Right forelimb (tissue), 1 donor: ENCODE measurements around the gene PHF19.
A peak's percentile ranks its signal among the peaks of the same experiment; 100 is the strongest.

Source experiments
- DNase-seq: peaks from one replicate; pipeline ENCODE4 v3.0.0-alpha.2; 2018

Gene PHF19

GRCh38 chr9:120891884-120892747 lies 15.1 kb upstream of the PHF19 start:
- DNase-seq, result no peak

- no peak for DNase-seq
Observed at GRCh38 chr9:120891245-120891883, 14.4 kb upstream of the PHF19 start.

GRCh38 chr9:120890320-120891244 lies 13.6 kb upstream of the PHF19 start:
- DNase-seq, result no peak

DNA sequence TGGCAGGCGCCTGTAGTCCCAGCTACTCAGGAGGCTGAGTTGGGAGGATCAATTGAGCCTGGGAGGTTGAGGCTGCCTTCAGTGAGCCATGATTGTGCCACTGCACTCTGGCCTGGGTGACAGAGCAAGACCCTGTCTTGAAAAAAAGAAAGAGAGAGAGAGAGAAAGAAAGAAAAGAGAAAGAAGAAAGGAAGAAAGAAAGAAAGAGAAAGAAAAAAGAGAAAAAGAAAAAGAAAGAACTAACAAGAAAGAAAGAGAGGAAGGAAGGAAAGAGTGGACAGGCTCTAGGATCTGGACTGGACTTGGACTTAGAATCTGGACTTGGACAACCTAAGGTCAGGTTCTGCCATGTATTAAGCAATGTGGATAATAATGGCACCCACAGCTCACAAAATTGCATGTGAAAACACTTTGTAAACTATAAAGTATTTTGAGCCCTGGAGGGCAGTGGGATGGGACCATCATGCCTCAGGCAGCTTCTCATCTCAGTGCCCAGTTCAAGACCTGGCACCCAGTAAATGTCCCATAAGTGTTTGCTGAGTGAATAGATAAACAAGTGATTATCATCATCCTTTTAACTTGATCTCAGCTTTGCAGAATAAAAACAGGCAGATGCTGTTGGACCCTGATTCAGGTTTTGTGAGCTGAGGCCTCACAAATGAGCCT lies 12.8 kb upstream of the PHF19 start:
- DNase-seq, result no peak

DNA sequence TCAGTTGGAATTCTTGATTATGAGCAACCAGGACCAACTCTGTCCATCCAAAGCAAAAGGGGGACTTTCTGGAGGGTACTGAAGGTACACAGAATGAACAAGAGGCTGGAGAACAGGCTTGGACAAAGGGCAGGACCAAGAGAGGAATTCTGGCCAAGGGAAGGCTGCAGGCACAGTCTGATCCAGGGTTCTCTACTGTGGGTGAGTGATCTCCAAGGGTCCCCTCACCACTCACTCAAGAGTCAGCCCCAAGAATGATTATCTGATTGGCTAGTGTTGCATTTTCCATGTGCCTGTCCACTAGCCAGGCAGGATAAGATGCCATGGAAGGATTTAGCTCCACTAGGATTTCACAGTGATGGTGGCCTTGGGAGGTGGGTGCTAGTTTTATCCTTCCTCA lies 11.6 kb upstream of the PHF19 start:
- no peak for DNase-seq

DNA sequence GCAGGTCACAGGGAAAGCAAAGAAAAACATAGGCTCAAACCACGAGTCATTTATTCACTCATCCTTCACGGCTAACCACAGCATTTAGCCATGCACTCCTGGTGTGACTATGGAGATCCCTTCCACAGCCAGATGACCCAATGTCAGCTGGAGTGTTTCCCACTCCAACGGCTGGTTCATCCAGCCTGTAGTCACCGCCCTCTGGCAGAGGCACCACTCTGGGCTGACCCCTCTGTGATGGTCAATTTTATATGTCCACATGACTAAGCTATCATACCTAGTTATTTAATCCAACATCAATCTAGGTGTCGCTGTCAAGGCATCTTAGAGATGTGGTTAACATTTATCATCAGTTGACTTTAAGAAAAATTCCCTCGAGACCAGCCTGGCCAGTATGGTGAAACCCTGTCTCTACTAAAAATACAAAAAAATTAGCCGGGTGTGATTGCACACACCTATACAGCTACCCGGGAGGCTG lies 9.5 kb upstream of the PHF19 start:
- DNase-seq, result no peak

GRCh38 chr9:120885958-120886357 lies 9.0 kb upstream of the PHF19 start:
- DNase-seq, result peak; percentile 54

GRCh38 chr9:120885457-120885856 lies 8.5 kb upstream of the PHF19 start:
- DNase-seq, result no peak

GRCh38 chr9:120883608-120883996 lies 6.6 kb upstream of the PHF19 start:
- no peak for DNase-seq

GRCh38 chr9:120882935-120883607 lies 6.1 kb upstream of the PHF19 start:
- no peak for DNase-seq

DNA sequence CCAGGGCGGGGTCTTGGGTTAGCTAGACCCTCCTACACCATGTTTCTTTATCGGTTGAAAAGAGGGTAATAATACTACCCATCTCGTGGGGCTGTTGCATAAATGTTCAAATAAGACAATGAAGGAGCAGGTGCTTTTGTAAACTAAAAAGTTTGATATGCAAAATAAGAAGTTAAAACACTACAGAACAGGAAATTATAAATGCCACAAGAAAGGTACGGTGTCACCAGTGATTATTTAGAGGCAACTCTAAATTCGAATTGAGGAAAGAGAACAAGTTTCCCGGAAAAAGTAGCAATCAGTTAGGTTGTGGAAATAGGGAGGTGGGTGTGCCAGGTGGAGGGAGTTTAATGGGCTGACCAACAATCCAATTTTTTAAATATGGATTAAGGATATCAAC lies 2.5 kb upstream of the PHF19 start:
- DNase-seq, result no peak

- DNase-seq, result no peak
Observed at GRCh38 chr9:120878188-120879130, 1.5 kb upstream of the PHF19 start.

DNA sequence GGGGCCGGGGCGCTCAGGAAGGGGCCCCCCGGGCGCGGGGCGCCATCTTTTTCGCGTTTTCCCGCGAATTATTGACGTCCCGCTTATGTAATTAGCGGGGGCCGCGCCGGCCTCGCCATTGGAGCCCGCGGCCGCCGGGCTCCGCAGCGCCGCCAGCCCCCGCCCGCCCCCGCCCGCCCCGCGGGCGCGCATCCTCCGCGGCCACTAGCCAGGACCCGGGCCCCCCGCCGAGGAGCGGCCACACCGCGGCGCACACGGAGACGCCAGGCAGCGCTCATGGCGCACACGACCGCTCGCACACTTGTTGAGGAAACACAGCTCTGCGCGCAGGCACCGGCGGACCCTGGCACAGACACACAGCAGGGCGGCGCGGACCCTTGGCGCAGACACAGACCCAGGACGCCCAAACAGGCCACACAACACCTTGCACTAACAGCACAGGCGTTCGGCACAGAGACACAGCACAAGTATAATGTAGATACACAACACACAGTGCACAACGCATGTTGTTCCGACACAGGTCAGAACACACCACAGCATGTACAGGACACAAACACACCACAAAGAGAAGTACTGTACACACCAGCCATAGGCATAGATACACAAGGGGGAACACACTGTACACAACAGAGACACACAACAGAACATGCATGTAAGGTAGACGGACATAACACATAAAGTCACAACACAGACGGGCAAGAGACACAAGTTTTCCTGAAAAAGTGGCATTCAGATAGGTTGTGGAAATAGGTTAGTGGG lies 467 bp upstream of the PHF19 start:
- peak; percentile 83 for DNase-seq

DNA sequence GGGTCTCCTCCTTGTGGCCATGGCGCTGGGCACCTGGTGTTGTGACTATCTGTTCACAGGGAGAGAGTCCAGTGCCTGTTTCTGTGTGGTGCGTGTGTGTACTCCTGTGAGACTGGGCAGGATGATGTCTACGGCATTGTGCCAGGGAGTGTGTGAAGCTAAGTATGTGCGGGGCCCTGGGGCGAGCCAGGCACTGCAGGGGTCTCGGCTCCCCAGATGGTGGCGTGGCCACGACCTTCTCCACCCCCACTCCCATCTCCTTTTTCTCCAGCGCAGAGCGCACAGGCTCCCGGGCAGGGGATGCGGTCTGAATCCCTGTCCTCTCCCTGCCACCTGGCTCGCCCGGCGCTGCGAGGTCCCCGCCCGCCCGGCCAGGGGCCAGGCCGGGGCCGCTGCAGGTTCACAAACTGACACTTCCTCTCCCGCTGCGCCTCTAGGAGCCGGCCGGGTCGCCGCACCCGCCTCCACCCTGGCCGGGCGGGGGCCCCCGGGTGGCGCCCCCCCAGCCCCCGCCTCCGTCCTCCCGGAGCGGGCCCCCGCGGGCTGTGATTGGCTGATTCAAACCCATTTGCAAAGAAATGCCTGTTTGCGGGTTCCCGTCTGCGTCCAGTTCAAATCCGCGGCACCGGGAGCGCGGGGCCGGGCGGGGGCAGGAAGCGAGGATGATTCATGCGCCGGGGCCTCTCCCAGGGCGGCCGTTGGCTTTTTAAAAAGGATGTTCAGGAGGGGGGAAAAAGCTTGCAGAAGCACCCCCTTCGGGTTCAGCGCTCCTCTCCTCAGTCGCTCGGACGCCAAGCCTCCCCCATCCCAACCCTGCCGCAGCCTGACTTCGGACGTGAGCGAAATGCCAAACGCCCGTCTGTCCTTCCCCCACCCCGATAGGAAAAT lies 790 bp downstream of the PHF19 start:
- peak; percentile 89 for DNase-seq

DNA sequence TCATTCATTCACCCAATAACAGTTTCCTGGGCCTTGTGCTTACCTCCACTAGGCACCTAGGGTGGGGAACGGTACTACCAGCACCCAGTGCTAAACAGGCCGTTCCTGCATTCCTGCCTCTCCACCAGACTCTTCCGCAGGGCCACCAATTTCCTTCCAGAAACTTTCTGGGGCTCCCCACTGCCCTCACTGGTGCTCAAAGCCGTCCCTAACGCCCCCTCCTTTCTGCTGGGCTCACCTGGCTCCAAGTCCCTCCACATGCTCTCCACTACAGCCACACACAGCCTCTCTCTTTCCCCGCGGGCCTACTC lies 1.4 kb downstream of the PHF19 start:
- no peak for DNase-seq

DNA sequence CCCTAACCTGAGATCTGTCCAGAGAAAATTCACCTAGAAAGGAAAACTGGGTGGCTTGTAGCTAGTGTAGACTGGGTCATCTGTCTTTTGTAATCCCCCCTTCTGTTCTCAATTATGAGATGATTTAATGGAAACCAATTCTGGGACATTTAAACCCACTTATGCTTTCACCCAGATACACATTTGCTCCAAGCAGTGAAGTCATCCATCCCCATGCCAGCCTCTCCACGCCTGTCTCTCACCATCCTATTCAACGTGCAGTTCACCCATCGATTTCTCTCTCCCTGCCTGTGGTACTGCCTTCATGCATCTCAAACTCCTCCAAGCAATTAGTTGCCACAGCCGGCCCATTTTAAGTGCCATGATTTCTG lies 1.8 kb downstream of the PHF19 start:
- no peak for DNase-seq

DNA sequence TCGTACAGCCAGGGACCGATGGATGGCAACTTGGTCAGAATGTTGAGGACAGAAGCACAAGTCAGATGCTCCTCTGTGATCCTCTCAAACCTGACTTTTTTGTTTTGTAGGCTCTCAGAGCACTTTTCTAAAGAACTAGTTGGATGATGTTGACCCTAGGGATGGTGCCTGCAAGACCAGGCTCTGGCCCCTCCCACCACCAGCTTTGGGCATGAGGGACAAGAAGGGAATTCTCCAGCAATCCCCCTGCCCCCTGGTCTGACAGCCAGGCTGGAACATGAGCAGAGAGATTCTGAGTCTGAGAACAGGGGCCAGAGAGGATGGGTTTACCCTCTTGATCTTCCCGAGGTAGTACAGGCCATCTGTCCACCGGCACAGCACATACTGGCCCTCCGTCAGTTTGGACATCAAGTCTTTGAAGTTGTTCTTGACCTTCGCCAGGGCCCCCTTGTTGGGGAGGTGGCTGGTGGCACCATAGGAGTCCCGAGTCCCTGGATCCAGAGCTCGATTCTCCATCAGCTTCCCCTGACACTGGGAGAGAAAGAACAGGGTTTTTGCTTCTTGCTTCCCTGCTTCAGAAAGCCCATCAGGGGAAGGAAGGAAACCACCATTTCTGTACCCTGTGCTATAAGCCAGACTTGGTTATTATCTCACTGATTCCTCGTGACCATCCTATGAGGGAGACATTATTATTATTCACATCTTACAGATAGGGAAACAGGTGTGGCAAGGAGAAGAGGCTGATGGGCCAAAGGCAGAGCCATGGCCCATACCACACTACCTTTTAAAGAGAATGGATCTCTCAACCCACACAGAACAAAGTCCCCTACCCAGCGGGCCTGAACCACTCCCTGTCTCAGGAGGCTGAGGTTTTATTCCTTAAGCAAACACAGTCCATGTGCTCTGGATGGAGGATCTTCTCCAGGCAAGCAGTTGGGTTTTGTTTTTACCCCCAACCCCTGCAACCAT lies 2.5 kb downstream of the PHF19 start:
- DNase-seq, result no peak

DNA sequence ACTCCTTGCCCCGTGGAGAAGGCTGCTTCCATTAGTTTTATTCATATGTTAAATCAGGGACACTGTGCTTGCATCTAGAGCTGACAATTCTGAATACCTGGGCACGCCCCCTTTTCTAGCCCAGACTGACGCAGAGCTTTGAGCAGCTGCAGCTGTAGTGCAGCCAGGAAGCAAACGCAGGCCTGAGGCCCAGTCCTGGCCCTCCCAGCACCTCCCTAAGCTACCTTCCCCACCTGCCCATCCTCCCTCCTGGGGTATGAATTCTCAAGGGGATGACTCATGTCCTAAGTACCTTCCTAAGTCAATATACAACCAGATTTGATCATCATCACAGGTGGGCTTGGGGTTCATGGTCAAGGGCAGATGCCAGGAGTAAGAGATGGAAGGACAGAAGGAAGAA lies 3.5 kb downstream of the PHF19 start:
- DNase-seq, result no peak
